Panc1 (cell line): ENCODE data around the gene CYGB. TPM values are rescaled to one million over a fixed set of nuclear protein-coding genes. Genes with fewer than 3 reads are reported as not detected.

ENCODE experiments used
- ATAC-seq: fragments of 200-7000 bp; cut with Tn5 transposase; 2 replicates; pipeline ENCODE4 v1.9.1; 2020; ENCODE audit warnings: mild to moderate bottlenecking, moderate library complexity
- BruUV-seq: library from RNA; stranded (reverse); fragments of 400-500 nt; replicated peaks from 2 replicates; lab custom pipeline; 2021; lab: Mats Ljungman, UMichigan
- CTCF ChIA-PET: fragments of 300-600 bp; sonication (Branson Sonifier 250); formaldehyde crosslinking; loops from one replicate; lab custom pipeline; 2022; ENCODE audit warnings: antibody characterized with exemption; lab: Charles Lee
- POLR2A ChIA-PET: fragments of 300-600 bp; sonication (Branson Sonifier 250); formaldehyde crosslinking; loops from one replicate; lab custom pipeline; 2022; ENCODE audit warnings: antibody characterized with exemption; lab: Charles Lee
- DNase-seq: peaks from one replicate; pipeline ENCODE4 v3.0.0-alpha.2; 2010; ENCODE audit warnings: low read depth, low spot score
- H3K27ac ChIP-seq: 2 replicates; pipeline ENCODE4 v1.5.1; 2011; ENCODE audit warnings: mild to moderate bottlenecking, low read length, inconsistent platforms
- H3K27me3 ChIP-seq: fragments of 200-500 bp; sonication (Bioruptor generic); 2 replicates; pipeline ENCODE4 v1.6.0; 2014; ENCODE audit warnings: low read length, inconsistent platforms; ENCODE audit not compliant: control insufficient read depth, insufficient read depth
- H3K36me3 ChIP-seq: fragments of 200-500 bp; sonication (Bioruptor generic); 2 replicates; pipeline ENCODE4 v1.5.1; 2014; ENCODE audit warnings: inconsistent platforms, mild to moderate bottlenecking, low read length, moderate library complexity; ENCODE audit not compliant: control insufficient read depth, insufficient read depth
- H3K4me1 ChIP-seq: 2 replicates; pipeline ENCODE4 v1.5.1; 2011; ENCODE audit warnings: inconsistent platforms, mild to moderate bottlenecking, low read length, moderate library complexity; ENCODE audit not compliant: control insufficient read depth, insufficient read depth
- H3K4me3 ChIP-seq, 2 experiments: 2 replicates each; pipeline ENCODE4 v1.5.1; 2011 to 2012; ENCODE audit warnings: low read depth in 2 of 2, low read length in 2 of 2, mild to moderate bottlenecking in 2 of 2, inconsistent platforms in 1 of 2, moderate library complexity in 1 of 2
- H3K9me3 ChIP-seq: fragments of 200-500 bp; sonication (Bioruptor generic); 2 replicates; pipeline ENCODE4 v1.5.1; 2014; ENCODE audit warnings: low read depth, mild to moderate bottlenecking, inconsistent platforms, low read length, moderate library complexity; ENCODE audit not compliant: control insufficient read depth, insufficient read depth
- CTCF ChIP-seq: fragments of 450-650 bp; IDR thresholded peaks from 2 replicates; pipeline ENCODE4 v1.5.1; 2017; ENCODE audit warnings: mild to moderate bottlenecking
- POLR2AphosphoS5 ChIP-seq: IDR thresholded peaks from 2 replicates; pipeline ENCODE4 v1.6.1; 2012; ENCODE audit warnings: mild to moderate bottlenecking, low read depth, low read length, moderate library complexity
- REST ChIP-seq, 2 experiments: IDR thresholded peaks; 2 replicates each; pipeline ENCODE4 v1.6.1; 2011 to 2012; ENCODE audit warnings: low read depth in 2 of 2, control low read depth in 1 of 2, low read length in 1 of 2, mild to moderate bottlenecking in 1 of 2, moderate library complexity in 1 of 2; ENCODE audit not compliant: insufficient read depth in 1 of 2
- SIN3A ChIP-seq: IDR thresholded peaks from 2 replicates; pipeline ENCODE4 v1.6.1; 2012; ENCODE audit warnings: low read depth, mild to moderate bottlenecking, low read length, moderate library complexity, borderline replicate concordance; ENCODE audit not compliant: insufficient read depth
- TCF7L2 ChIP-seq: IDR thresholded peaks from 2 replicates; pipeline ENCODE4 v1.6.1; 2011; ENCODE audit warnings: mild to moderate bottlenecking, low read depth, low read length, inconsistent platforms
- in situ Hi-C: cut with HindIII; loops from 2 replicates; pipeline ENCODE4 v1.10.0; 2016; ENCODE audit warnings: low sequenced_read_pairs, low pct_unique_long_range_greater_than_20kb
- intact Hi-C: fragments of 100-400 bp; cut with micrococcal nuclease; formaldehyde crosslinking; loops from one replicate; pipeline ENCODE4 v1.10.0; 2022; ENCODE audit not compliant: unreplicated experiment
- total RNA-seq: library from RNA; stranded (reverse); gene quantifications from one replicate; pipeline ENCODE4 v1.2.1, GENCODE V29; 2021; ENCODE audit not compliant: unreplicated experiment

Gene CYGB
- total RNA-seq, 1 experiment from 2014 or later: 6.0 TPM

DNA sequence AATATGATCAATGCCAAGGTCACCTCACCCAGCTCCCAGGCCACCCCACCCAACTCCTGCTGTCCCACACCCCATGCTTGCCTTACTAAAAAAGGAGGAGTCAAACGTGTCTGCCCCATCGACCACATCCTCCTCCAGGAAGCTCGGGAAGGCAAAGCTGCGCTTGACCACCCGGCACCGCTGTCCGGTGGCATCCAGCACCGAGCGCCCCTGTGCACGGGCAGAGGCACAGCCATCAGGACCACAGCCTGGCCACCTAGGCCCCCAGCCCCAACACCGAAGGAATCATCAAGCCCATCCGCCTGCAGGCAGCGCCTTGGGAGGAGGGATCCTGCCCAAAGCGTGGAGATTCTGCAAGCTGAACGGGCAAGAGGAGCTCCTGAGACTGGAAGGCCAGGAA lies 59.9 kb downstream of the CYGB start:
- Histone ChIP-seq H3K4me1 (no peaks in the 10 kb centered on the region), H3K9me3 (no peaks in the 10 kb centered on the region), H3K27ac (no peak overlapping the region), H3K36me3 (no peaks in the 10 kb centered on the region), H3K4me3 (no peak overlapping the region), H3K27me3 (no peaks in the 10 kb centered on the region)
- intact Hi-C loops: no loop called here
- TF ChIP-seq REST (IDR thresholded peaks at IDR 0.05; ENCODE audit: insufficient read depth in 1 of 2, low read depth in 2 of 2, low read length in 1 of 2) (no peak), CTCF (no peak), TCF7L2 (no peak), POLR2AphosphoS5 (no peak), SIN3A (no peak)
- BruUV-seq: no TSS peak
- in situ Hi-C loops: no loop called here
- ChIA-PET POLR2A (interaction anchor here (0.6 kb wide), 1 partner anchor 451 kb away, joined by 7 read pairs; no protein-coding TSS in a partner anchor), CTCF (no interaction called here)
- DNase-seq (no peak), ATAC-seq (no peak)

Other genes with a start within 250 kb of the CYGB start
- 0.92 TPM for gene QRICH2, start 229.4 kb downstream of the CYGB start, total RNA-seq
- 99.6 TPM for gene PRPSAP1, start 183.8 kb downstream of the CYGB start, total RNA-seq
- 18.2 TPM for gene SPHK1, start 153.1 kb downstream of the CYGB start, total RNA-seq
- 47.5 TPM for gene UBE2O, start 84.6 kb downstream of the CYGB start, total RNA-seq
- gene AANAT, start 70.1 kb downstream of the CYGB start, total RNA-seq: not detected
- 67.8 TPM for gene RHBDF2, start 36.3 kb downstream of the CYGB start, total RNA-seq
- 0.54 TPM for gene PRCD, start 2.3 kb upstream of the CYGB start, total RNA-seq
- gene ST6GALNAC2, start 48.2 kb upstream of the CYGB start, total RNA-seq: 23.0 TPM
- gene ST6GALNAC1, start 106.0 kb upstream of the CYGB start, total RNA-seq: 0.15 TPM
- 77.9 TPM for gene MXRA7, start 173.3 kb upstream of the CYGB start, total RNA-seq
- gene JMJD6, start 188.9 kb upstream of the CYGB start, total RNA-seq: 60.0 TPM
- gene METTL23, start 189.1 kb upstream of the CYGB start, total RNA-seq: 42.8 TPM
- gene SRSF2, start 199.6 kb upstream of the CYGB start, total RNA-seq: 436 TPM
- gene MFSD11, start 200.4 kb upstream of the CYGB start, total RNA-seq: 42.3 TPM